IPS-NIHi11 (cell line): Measurements from ENCODE around the gene SHISAL1.
A peak's percentile ranks its signal among the peaks of the same experiment; 100 is the strongest.

ENCODE experiments used
- DNase-seq: peaks from one replicate; pipeline ENCODE4 v3.0.0; 2012; ENCODE audit warnings: mixed read lengths, low spot score

Gene SHISAL1

GRCh38 chr22:44342347-44342956 is 29.7 kb upstream of the SHISAL1 start:
- no peak for DNase-seq

DNA sequence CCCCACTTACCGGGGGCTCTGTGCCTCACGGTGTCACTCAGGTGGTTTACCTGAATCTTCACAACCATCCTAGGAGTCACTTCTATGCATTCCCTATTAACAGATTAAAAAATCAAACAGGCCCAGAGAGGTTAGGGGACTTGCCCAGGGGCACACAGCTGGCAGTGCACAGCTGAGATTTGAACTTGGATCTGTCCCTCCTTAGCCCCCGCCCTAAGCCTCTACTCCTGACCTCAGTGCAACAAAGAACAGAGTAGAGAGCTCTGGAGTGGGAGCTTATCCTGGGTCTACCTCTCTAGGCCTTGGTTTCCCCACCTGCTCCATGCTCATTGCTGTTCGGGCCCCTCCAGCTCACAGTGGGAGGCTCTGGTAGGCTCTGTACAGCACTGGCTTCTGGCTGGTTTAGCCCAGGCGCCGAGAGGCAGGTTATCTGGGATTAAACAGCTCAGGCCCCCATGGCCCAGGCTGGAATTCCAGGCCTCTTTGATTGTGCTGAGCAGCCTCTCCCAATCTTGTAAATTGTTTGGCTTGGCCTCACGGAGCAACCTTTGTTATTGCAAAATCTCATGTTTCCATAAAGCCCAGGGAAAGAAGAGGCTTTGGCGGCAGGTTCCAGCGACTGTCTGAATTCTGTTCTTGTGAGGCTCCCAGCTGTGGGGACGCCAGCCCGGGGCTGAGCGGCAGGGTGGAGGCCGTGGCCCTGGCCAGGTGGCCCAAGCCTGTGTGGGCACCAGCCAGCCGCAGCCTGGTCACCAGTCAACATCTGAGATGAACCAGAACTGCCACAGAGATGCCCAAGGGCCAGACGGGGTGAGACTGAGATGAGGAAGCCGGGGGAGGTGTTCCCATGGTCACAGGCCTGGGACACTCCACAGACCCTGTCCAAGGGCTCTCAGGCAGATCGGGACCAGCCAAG is 28.9 kb upstream of the SHISAL1 start:
- peak; percentile 60 for DNase-seq

- no peak for DNase-seq
These were observed 27.8 kb upstream of the SHISAL1 start for GRCh38 chr22:44340271-44341239.

GRCh38 chr22:44338906-44339305 is 26.2 kb upstream of the SHISAL1 start:
- no peak for DNase-seq

GRCh38 chr22:44338177-44338810 is 25.5 kb upstream of the SHISAL1 start:
- DNase-seq: no peak

- DNase-seq: peak; percentile 56
These were observed 24.9 kb upstream of the SHISAL1 start for GRCh38 chr22:44337678-44338004.

- no peak for DNase-seq
These were observed 24.4 kb upstream of the SHISAL1 start for GRCh38 chr22:44336962-44337677.

DNA sequence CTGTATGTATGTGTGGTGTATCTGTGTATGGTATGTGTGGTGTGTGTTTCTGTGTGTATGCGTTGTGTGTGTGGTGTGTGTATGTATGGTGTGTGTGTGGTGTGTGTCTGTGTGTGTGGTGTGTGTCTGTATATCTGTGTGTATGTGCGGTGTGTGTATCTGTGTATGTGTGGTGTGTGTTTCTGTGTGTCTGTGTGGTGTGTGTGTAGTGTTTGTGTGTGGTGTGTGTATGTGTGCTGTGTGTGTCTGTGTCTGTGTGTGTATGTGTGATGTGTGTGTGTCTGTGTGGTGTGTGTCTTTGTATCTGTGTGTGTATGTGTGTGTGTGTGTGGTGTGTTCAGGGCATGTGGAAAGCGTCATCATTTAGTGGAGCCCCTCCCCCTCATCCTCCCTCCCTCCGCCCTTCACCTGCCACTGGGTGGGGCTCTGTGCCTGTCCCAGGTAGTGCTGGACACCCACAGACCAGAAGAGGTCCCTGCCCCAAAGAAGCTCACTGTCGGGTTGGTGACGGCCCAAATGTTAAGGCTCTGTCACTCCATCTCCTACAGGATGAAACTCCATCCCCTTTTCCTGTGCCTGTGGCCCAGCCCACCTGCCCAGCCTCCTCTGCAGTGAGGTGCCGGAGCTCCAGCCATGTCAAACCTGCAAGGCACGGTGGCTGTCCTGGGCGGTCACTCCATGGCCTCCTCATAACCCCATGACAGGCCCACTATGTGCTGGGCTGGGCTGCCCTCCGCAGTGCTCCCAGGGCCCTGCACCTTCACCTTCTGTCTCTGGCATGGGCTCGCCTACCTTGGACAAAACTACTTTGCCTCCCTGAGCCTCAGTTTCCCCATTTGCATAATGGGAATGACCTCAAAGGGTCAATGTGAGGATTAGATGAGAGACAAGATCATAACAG is 23.4 kb upstream of the SHISAL1 start:
- no peak for DNase-seq

- DNase-seq: no peak
These were observed 22.5 kb upstream of the SHISAL1 start for GRCh38 chr22:44335066-44335839.

GRCh38 chr22:44333847-44334635 is 21.3 kb upstream of the SHISAL1 start:
- no peak for DNase-seq

DNA sequence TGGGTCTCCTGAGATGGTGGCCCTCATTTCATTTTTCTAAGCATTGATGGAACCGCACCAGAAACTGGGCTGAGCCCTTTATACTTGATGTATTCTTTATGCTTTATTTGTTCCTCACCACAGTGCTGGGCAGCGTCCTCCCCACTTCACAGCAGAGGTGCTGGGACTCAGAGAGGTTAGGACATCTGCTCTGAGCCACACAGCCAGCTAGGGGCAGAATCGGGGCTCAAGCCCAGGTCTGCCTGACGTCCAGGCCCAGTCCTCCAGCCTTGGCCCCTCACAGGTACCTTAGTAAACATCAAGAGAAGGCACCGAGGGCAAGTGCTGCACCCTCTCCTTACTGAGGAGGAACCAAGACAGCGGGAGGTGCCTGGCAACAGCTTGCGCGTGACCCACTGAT is 20.2 kb upstream of the SHISAL1 start:
- no peak for DNase-seq

- DNase-seq: peak; percentile 67
These were observed 19.3 kb upstream of the SHISAL1 start for GRCh38 chr22:44331881-44332714.

- DNase-seq: peak; percentile 82
These were observed 18.3 kb upstream of the SHISAL1 start for GRCh38 chr22:44330744-44331660.

DNA sequence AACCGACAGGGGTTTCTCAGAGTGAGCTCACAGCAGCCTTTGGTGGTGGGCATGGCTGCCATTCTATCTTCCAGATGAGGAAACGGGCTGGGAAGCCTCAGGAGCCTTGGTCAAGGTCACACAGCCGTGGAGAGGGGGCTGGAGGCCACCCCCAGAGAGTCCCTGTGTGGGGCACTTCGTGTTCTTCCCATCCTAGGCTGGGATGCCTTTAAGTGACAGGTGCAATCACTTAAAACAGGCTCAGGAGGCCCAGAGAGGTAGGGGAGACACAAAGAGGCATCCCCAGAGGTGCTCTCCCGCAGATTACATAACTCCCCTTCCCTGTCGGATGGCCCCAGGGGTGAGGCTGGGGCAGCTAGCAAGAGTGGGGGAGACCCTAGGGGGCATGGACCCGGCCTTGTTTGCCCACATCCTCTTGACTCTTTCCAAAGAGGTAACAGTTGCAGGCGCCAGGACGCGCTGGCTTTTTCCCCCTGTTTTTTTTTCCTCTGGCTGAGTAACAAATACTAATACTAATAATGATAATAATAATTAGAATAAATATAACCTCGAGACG is 17.5 kb upstream of the SHISAL1 start:
- no peak for DNase-seq

GRCh38 chr22:44329179-44329796 is 16.5 kb upstream of the SHISAL1 start:
- DNase-seq: no peak

GRCh38 chr22:44328762-44329161 is 16.0 kb upstream of the SHISAL1 start:
- no peak for DNase-seq
